Esophagus muscularis mucosa (tissue), 4 donors: ENCODE results near the gene ZFAND6. TPM values are rescaled to one million over a fixed set of nuclear protein-coding genes. Genes with fewer than 3 reads are reported as not detected.
"Not testable (repeated sequence)": the region's sequence is repeated elsewhere in the genome, so short reads cannot be mapped to it uniquely, and the experiment has no call there.

Experiments
- DNase-seq: peaks from one replicate; pipeline ENCODE4 v3.0.0-alpha.2; 2017; ENCODE audit errors: extremely low spot score
- H3K27ac ChIP-seq, 4 donors: fragments of 200-600 bp; sonication (generic); replicated peaks in 1 of 4; 1 replicate in 3 of 4; 2 replicates in 1 of 4; pipeline ENCODE4 v1.5.1; 2016 to 2019; ENCODE audit warnings: mild to moderate bottlenecking in 1 of 4
- H3K27me3 ChIP-seq, 4 donors: fragments of 200-600 bp; sonication (generic); one replicate each; pipeline versions ENCODE4 v1.5.1 to v1.6.0; 2016 to 2019
- H3K36me3 ChIP-seq, 4 donors: fragments of 200-600 bp; sonication (generic); one replicate each; pipeline ENCODE4 v1.5.1; 2016 to 2019
- H3K4me1 ChIP-seq, 4 donors: fragments of 200-600 bp; sonication (generic); one replicate each; pipeline ENCODE4 v1.5.1; 2016 to 2019
- H3K4me3 ChIP-seq, 4 donors: fragments of 200-600 bp; sonication (generic); 1 replicate in 2 of 4; 2 replicates in 2 of 4; pipeline ENCODE4 v1.5.1; 2016 to 2019; ENCODE audit warnings: mild to moderate bottlenecking in 4 of 4, moderate library complexity in 1 of 4
- H3K9me3 ChIP-seq, 4 donors: fragments of 200-600 bp; sonication (generic); 1 replicate in 3 of 4; 2 replicates in 1 of 4; pipeline ENCODE4 v1.5.1; 2016 to 2019
- EP300 ChIP-seq: sonication (generic); formaldehyde crosslinking; IDR thresholded peaks from one replicate; pipeline ENCODE4 v1.6.1; 2017; ENCODE audit warnings: antibody characterized with exemption
- POLR2A ChIP-seq: fragments of 450-650 bp; IDR thresholded peaks from one replicate; pipeline ENCODE4 v1.6.1; 2017; ENCODE audit warnings: antibody characterized with exemption, moderate library complexity, mild to moderate bottlenecking, low read depth
- POLR2AphosphoS5 ChIP-seq, 2 donors: sonication (generic); formaldehyde crosslinking; IDR thresholded peaks; one replicate each; pipeline ENCODE4 v1.6.1; 2017; ENCODE audit warnings: antibody characterized with exemption in 2 of 2
- WGBS: methylation state at CpG from one replicate; pipeline ENCODE4 v1.1.5; 2018; 5-methylcytosine and 5-hydroxymethylcytosine counted together
- intact Hi-C: fragments of 100-400 bp; cut with DNase I; formaldehyde crosslinking; loops from one replicate; pipeline ENCODE4 v1.15.1; 2023
- total RNA-seq, 4 donors: library from RNA; depleted of rRNA; stranded (reverse); fragments of >200 nt; gene quantifications; one replicate each; pipeline versions ENCODE4 v1.1.0 to v1.2.1, GENCODE V29; 2016
- TF ChIP-seq, protein P1 (sequence below), 3 experiments: fragments of 200-600 bp in 2 of 3; fragments of 450-650 bp in 1 of 3; sonication (generic) in 2 of 3; IDR thresholded peaks; one replicate each; pipeline ENCODE4 v1.5.1; 2017 to 2019; ENCODE audit warnings: antibody characterized with exemption in 3 of 3, mild to moderate bottlenecking in 2 of 3, moderate library complexity in 1 of 3

The ZFAND6 gene
- total RNA-seq, 4 donors from 2014 or later = 80.2 to 134 (median 107) TPM

DNA sequence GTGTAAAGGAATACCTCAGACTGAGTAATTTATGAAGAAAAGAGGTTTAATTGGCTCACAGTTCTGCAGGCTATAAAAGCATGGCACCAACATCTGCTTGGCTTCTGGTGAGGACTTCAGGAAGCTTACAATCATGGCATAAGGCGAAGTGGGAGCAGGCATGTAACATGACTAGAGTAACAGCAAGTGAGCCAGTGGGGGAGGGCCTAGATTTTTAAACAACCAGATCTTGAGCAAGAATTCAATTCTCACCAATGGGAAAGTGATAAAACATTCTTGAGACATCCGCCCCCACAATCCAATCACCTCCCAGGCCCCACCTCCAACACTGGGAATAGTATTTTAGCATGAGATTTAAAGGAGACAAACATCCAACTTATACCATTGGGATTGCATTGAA is 44.3 kb upstream of the ZFAND6 start:
- 74% methylated on average over 2 of the region's 2 CpGs for WGBS
- no peaks in the 10 kb centered on the region for H3K4me1 ChIP-seq

GRCh38 chr15:80016506-80016905 is 43.0 kb upstream of the ZFAND6 start:
- DNase-seq, H3K27me3 ChIP-seq, H3K4me1 ChIP-seq, H3K9me3 ChIP-seq, intact Hi-C loops, H3K4me3 ChIP-seq, H3K36me3 ChIP-seq, H3K27ac ChIP-seq: not testable (repeated sequence)
- 96% methylated on average over 16 of the region's 27 CpGs for WGBS

More for the DNA sequence above, 44.3 kb upstream of the ZFAND6 start:
- Histone ChIP-seq H3K4me3 (no peak overlapping the region), H3K27ac (no peak overlapping the region), H3K27me3 (no peaks in the 10 kb centered on the region), H3K9me3 (no peaks in the 10 kb centered on the region), H3K36me3 (no peaks in the 10 kb centered on the region)
- TF ChIP-seq EP300 (no peak), POLR2A (no peak), POLR2AphosphoS5 (IDR thresholded peaks at IDR 0.05) (no peak)
- TF ChIP-seq, protein P1, sequence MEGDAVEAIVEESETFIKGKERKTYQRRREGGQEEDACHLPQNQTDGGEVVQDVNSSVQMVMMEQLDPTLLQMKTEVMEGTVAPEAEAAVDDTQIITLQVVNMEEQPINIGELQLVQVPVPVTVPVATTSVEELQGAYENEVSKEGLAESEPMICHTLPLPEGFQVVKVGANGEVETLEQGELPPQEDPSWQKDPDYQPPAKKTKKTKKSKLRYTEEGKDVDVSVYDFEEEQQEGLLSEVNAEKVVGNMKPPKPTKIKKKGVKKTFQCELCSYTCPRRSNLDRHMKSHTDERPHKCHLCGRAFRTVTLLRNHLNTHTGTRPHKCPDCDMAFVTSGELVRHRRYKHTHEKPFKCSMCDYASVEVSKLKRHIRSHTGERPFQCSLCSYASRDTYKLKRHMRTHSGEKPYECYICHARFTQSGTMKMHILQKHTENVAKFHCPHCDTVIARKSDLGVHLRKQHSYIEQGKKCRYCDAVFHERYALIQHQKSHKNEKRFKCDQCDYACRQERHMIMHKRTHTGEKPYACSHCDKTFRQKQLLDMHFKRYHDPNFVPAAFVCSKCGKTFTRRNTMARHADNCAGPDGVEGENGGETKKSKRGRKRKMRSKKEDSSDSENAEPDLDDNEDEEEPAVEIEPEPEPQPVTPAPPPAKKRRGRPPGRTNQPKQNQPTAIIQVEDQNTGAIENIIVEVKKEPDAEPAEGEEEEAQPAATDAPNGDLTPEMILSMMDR (IDR thresholded peaks at IDR 0.05) = no peak
- intact Hi-C loops = no loop called here
- DNase-seq = no peak

DNA sequence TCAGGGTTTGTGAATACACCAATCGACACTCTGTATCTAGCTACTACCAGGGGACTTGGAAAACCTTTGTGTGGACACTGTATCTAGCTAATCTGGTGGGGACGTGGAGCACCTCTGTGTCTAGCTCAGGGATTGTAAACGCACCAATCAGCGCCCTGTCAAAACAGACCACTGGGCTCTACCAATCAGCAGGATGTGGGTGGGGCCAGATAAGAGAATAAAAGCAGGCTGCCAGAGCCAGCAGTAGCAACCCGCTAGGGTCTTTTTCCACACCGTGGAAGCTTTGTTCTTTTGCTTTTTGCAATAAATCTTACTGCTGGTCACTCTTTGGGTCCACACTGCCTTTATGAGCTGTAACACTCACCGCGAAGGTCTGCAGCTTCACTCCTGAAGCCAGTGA is 42.3 kb upstream of the ZFAND6 start:
- intact Hi-C loops, H3K9me3 ChIP-seq, H3K4me3 ChIP-seq, DNase-seq, H3K4me1 ChIP-seq, H3K36me3 ChIP-seq, H3K27me3 ChIP-seq, H3K27ac ChIP-seq: not testable (repeated sequence)
- 88% methylated on average over 8 of the region's 8 CpGs for WGBS

GRCh38 chr15:80019168-80019745 is 40.2 kb upstream of the ZFAND6 start:
- no peak for TF ChIP-seq EP300
- TF ChIP-seq POLR2A = no peak
- TF ChIP-seq POLR2AphosphoS5 (IDR thresholded peaks at IDR 0.05) = no peak
- TF ChIP-seq, protein P1 (IDR thresholded peaks at IDR 0.05) = no peak
- DNase-seq = no peak
- Histone ChIP-seq H3K27ac (no peak overlapping the region), H3K4me1 (no peaks in the 10 kb centered on the region), H3K27me3 (peaks cover 0 to 5% (median 0%) of the 10 kb centered on the region in 4 donors), H3K4me3 (no peak overlapping the region), H3K9me3 (no peaks in the 10 kb centered on the region), H3K36me3 (no peaks in the 10 kb centered on the region)
- intact Hi-C loops = no loop called here
- WGBS = 95% methylated on average over 8 of the region's 8 CpGs

- H3K9me3 ChIP-seq, H3K4me3 ChIP-seq, H3K27ac ChIP-seq, intact Hi-C loops, H3K4me1 ChIP-seq, H3K36me3 ChIP-seq, H3K27me3 ChIP-seq, DNase-seq: not testable (repeated sequence)
- WGBS = 91% methylated on average over 6 of the region's 6 CpGs
Observed at GRCh38 chr15:80020149-80020548, 39.3 kb upstream of the ZFAND6 start.

DNA sequence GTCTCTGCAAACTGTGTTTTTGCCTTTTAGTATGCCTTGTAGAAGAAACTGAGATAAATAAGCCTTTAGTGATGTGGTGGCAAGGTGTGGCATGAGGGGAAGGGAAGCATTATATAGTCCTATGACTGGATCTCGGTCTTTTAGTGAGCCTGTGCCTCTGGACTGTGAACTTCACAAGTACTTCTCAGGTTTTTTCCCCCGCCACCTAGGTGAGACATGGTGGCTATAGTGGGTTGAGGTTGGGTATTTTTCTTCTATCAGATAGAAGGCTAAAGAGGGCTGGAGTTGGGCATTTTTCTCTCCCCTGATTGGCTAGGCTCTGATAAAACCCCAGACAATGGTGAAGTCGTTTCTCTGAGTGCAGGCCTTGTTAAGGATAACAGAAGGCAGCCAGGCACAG is 38.7 kb upstream of the ZFAND6 start:
- Histone ChIP-seq H3K36me3 (no peaks in the 10 kb centered on the region), H3K27me3 (peaks cover 0 to 5% (median 0%) of the 10 kb centered on the region in 4 donors), H3K9me3 (no peaks in the 10 kb centered on the region), H3K27ac (no peak overlapping the region), H3K4me3 (no peak overlapping the region), H3K4me1 (no peaks in the 10 kb centered on the region)
- DNase-seq = no peak
- TF ChIP-seq, protein P1 (IDR thresholded peaks at IDR 0.05) = no peak
- no peak for TF ChIP-seq EP300
- TF ChIP-seq POLR2A = no peak
- no peak for TF ChIP-seq POLR2AphosphoS5 (IDR thresholded peaks at IDR 0.05)
- 94% methylated on average over 3 of the region's 3 CpGs for WGBS
- intact Hi-C loops = no loop called here
